ENCODE measurements around the gene RAB5A.
A peak's percentile ranks its signal among the peaks of the same experiment; 100 is the strongest.
"Not testable (repeated sequence)": the region's sequence is repeated elsewhere in the genome, so short reads cannot be mapped to it uniquely, and the experiment has no call there.

The RAB5A gene, protein sequence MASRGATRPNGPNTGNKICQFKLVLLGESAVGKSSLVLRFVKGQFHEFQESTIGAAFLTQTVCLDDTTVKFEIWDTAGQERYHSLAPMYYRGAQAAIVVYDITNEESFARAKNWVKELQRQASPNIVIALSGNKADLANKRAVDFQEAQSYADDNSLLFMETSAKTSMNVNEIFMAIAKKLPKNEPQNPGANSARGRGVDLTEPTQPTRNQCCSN

DNA sequence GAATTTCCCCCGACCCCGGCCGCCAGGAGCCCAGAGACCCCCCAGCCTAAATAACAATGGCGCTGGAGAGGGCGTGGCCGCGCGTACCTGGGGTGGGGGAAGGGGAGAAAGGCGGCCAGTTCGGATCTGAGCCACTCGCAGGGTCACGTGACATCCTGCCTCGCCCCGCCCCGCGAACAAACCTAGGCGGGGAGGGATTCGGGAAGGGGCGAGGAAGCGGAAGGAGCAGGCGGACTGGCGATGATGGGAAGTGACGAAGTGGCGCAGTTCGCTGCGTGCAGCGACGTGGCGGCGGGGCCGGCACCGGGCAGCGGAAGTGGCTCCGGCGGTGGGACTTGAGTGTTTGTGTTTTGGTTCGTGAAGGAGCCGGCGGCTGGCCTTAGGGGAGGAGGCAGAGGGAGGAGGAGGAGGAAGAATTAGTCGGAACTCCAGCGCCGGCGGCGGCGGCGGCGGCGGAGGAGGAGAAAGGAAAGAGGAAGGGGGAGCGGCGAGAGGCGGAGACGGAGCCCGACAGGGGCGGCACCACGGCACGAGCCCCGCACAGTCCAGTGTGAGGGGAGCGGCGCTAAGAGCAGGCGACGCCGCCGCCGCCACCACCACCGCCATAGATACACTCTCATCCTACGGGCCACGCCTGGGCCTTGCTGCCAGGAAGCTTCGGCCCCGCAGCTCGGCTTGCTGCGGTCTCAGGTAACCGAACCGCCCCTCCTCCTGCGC, at the start of gene RAB5A:
Gene RAB5A (plus strand): TSS at position 266 of the 717 bp plus-strand sequence. CDS start 3,802 bp downstream, outside the sequence.
- POLR2A ChIA-PET: interaction anchor here (1.4 kb wide), 1 partner anchor 58 kb away, joined by 4 read pairs; no protein-coding TSS in a partner anchor
- CTCF ChIA-PET: no interaction called here
- TF ChIP-seq, protein P1, sequence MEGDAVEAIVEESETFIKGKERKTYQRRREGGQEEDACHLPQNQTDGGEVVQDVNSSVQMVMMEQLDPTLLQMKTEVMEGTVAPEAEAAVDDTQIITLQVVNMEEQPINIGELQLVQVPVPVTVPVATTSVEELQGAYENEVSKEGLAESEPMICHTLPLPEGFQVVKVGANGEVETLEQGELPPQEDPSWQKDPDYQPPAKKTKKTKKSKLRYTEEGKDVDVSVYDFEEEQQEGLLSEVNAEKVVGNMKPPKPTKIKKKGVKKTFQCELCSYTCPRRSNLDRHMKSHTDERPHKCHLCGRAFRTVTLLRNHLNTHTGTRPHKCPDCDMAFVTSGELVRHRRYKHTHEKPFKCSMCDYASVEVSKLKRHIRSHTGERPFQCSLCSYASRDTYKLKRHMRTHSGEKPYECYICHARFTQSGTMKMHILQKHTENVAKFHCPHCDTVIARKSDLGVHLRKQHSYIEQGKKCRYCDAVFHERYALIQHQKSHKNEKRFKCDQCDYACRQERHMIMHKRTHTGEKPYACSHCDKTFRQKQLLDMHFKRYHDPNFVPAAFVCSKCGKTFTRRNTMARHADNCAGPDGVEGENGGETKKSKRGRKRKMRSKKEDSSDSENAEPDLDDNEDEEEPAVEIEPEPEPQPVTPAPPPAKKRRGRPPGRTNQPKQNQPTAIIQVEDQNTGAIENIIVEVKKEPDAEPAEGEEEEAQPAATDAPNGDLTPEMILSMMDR (IDR thresholded peaks at IDR 0.05; ENCODE audit: insufficient read depth, low read length, missing control alignments): no peak

DNA sequence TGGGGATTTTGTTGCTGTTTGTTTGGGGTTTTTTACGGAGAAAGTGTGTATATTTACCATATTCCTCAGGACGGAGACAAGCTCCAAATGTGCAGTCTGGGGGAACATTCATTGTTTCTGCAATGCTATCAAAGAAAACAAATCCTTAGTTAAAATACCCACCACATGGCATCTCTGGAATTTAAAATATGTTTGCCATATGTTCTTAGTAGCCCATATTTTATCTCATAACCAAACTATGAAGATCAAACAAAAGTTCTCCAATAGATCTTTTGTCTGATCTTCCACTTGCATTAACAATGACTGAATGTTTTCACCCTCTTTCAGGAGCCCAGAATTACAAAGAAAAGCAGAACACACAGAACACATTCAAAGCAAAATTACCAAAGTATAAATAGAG, 48.2 kb upstream of the RAB5A start:
- POLR2A ChIA-PET: no interaction called here
- CTCF ChIA-PET: interaction anchor here (1.3 to 6.9 kb wide), 3 partner anchors 10 to 550 kb away, joined by 3 to 61 read pairs (median 4); no protein-coding TSS in a partner anchor

More for the DNA sequence above, at the start of gene RAB5A:
- H3K4me3 ChIP-seq (ENCODE audit: low read depth, low read length): peak within 1 kb of the TSS; percentile 94
- DNase-seq (ENCODE audit: low read depth, low spot score): peak; percentile 86

DNA sequence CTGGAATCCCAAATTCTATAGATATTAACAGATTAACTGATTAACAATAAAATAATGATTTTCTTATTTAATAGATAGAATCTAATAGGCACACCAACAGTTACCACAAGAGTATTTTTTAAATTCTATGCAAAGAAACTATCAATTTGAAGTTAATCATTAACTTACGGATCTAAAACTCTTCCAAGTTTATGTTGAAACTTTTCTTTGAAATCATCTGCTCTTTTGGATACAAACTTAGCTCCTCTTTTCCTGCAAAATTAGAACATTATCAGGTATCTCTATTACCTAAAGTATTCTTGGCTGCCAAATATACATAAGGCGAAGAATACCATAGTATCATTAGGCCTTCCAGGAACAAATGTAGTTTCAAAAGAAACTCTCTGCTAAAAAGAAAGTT, 47.6 kb upstream of the RAB5A start:
- no peak for DNase-seq (ENCODE audit: low read depth, low spot score)
- CTCF ChIA-PET: interaction anchor here (1.3 to 6.9 kb wide), 2 partner anchors 13 to 551 kb away, joined by 4 to 61 read pairs; no protein-coding TSS in a partner anchor
- H3K4me3 ChIP-seq (ENCODE audit: low read depth, low read length): no peak overlapping the region
- TF ChIP-seq, protein P1 (IDR thresholded peaks at IDR 0.05; ENCODE audit: insufficient read depth, low read length, missing control alignments): no peak
- POLR2A ChIA-PET: no interaction called here

More for the DNA sequence above, 48.2 kb upstream of the RAB5A start:
- DNase-seq (ENCODE audit: low read depth, low spot score): no peak
- H3K4me3 ChIP-seq (ENCODE audit: low read depth, low read length): no peak overlapping the region
- TF ChIP-seq, protein P1 (IDR thresholded peaks at IDR 0.05; ENCODE audit: insufficient read depth, low read length, missing control alignments): no peak

DNA sequence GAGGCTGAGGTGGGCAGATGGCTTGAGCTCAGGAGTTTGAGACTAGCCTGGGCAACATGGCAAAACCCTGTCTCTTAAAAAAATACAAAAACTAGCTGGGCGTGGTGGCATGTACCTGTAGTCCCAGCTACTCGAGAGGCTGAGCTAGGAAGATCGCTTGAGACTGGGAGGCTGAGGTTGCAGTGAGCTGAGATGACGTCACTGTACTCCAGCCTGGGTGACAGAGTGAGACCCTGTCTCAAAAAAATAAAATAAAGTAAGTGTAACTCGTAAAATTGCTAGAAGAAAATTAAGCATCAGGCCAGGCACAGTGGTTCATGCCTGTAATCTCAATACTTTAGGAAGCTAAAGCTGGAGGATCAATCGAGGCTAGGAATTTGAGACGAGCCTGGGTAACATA, 47.1 kb upstream of the RAB5A start:
- H3K4me3 ChIP-seq (ENCODE audit: low read depth, low read length); DNase-seq (ENCODE audit: low read depth, low spot score); POLR2A ChIA-PET: not testable (repeated sequence)
- CTCF ChIA-PET: interaction anchor here (6.9 kb wide), 1 partner anchor 14 kb away, joined by 61 read pairs; no protein-coding TSS in a partner anchor

DNA sequence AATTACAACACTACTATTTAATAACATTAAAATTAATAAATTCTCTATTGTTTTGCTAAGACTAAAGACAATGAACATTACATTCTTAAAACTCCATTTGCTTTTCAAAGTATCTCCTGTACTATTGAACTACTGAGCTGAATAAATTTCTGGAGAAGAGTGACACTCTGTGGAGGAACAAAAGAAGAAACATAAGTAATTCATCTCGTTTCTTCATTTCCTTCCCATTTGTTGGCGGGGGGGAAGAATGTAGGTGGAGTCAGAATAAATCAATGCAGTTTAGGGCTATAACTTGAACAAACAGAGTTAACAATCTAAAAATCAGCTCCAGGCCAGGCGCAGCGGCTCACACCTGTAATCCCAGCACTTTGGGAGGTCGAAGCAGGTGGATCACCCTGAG, 45.6 kb upstream of the RAB5A start:
- TF ChIP-seq, protein P1 (IDR thresholded peaks at IDR 0.05; ENCODE audit: insufficient read depth, low read length, missing control alignments): no peak
- no peak for DNase-seq (ENCODE audit: low read depth, low spot score)
- POLR2A ChIA-PET: no interaction called here
- H3K4me3 ChIP-seq (ENCODE audit: low read depth, low read length): no peak overlapping the region
- CTCF ChIA-PET: interaction anchor here (1.1 to 2.3 kb wide), 2 partner anchors 10 to 14 kb away, joined by 3 to 16 read pairs; no protein-coding TSS in a partner anchor

DNA sequence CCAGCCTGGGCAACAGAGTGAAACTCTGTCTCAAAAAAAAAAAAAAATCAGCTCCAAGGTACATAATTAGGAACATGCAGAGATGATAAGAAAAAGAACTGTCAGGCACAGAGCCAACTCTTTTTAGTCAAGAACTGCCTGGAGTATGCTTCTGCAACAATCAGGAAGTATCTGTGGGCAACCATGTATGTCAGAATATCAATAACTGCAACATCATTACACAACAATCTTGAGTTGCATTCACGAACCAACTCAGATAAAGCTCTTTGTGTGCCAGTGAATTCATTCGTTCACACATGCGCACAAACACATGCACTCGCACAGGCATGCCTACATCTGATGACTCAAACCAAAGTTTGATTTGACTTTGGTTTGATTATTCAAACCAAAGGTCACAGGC, 45.0 kb upstream of the RAB5A start:
- H3K4me3 ChIP-seq (ENCODE audit: low read depth, low read length): no peak overlapping the region
- DNase-seq (ENCODE audit: low read depth, low spot score): no peak
- CTCF ChIA-PET: interaction anchor here (1.1 to 2.3 kb wide), 2 partner anchors 9 to 15 kb away, joined by 3 to 16 read pairs; no protein-coding TSS in a partner anchor
- POLR2A ChIA-PET: no interaction called here
- TF ChIP-seq, protein P1 (IDR thresholded peaks at IDR 0.05; ENCODE audit: insufficient read depth, low read length, missing control alignments): no peak
